SU-DHL-6 (cell line): ENCODE data around the gene SSRP1.

Source experiments
- H2AFZ ChIP-seq: fragments of 200-600 bp; sonication (generic); 2 replicates; pipeline ENCODE4 v1.6.1; 2014; ENCODE audit warnings: low read depth, mild to moderate bottlenecking, moderate library complexity, mixed read lengths, antibody characterized with exemption, low read length; ENCODE audit not compliant: severe bottlenecking
- H3F3A ChIP-seq: fragments of 200-600 bp; shearing (Covaris generic); 2 replicates; pipeline ENCODE4 v1.6.0; 2016; ENCODE audit warnings: antibody characterized with exemption, mild to moderate bottlenecking; ENCODE audit not compliant: insufficient read depth
- H3K27ac ChIP-seq: fragments of 200-600 bp; sonication (generic); 2 replicates; pipeline ENCODE4 v1.5.1; 2016; ENCODE audit warnings: low read depth, mild to moderate bottlenecking, low read length, moderate library complexity, mixed read lengths
- H3K27me3 ChIP-seq: fragments of 200-600 bp; sonication (generic), shearing (Covaris generic); 2 replicates; pipeline ENCODE4 v1.6.0; 2014; ENCODE audit warnings: mild to moderate bottlenecking, low read length
- H3K36me3 ChIP-seq: fragments of 200-600 bp; sonication (generic); 2 replicates; pipeline ENCODE4 v1.6.1; 2014; ENCODE audit warnings: mild to moderate bottlenecking, low read length, mixed read lengths
- H3K4me2 ChIP-seq: fragments of 300-600, 200-600 bp; shearing (Covaris generic), sonication (generic); 2 replicates; pipeline ENCODE4 v1.6.0; 2014; ENCODE audit warnings: low read length, low read depth, mild to moderate bottlenecking; ENCODE audit not compliant: poor library complexity, severe bottlenecking
- H3K4me3 ChIP-seq: fragments of 200-600 bp; sonication (generic); 2 replicates; pipeline ENCODE4 v1.5.1; 2014; ENCODE audit warnings: antibody characterized with exemption, low read length, mild to moderate bottlenecking, mixed read lengths; ENCODE audit not compliant: insufficient read depth, poor library complexity, severe bottlenecking
- H3K79me2 ChIP-seq: fragments of 200-600 bp; sonication (generic); 2 replicates; pipeline ENCODE4 v1.6.1; 2014; ENCODE audit warnings: mild to moderate bottlenecking, low read length, moderate library complexity; ENCODE audit not compliant: insufficient read depth
- H3K9ac ChIP-seq: fragments of 200-600 bp; sonication (generic); 2 replicates; pipeline ENCODE4 v1.7.0; 2014; ENCODE audit warnings: mild to moderate bottlenecking, low read length
- H3K9me2 ChIP-seq: fragments of 200-600 bp; sonication (generic); replicated peaks from 2 replicates; pipeline ENCODE4 v1.6.1; 2014; ENCODE audit warnings: low read length; ENCODE audit not compliant: insufficient read depth
- H3K9me3 ChIP-seq: fragments of 200-600 bp; sonication (generic); 2 replicates; pipeline ENCODE4 v1.6.1; 2014; ENCODE audit warnings: low read length, mixed read lengths; ENCODE audit not compliant: insufficient read depth
- H4K20me1 ChIP-seq: fragments of 200-600 bp; sonication (generic); 2 replicates; pipeline ENCODE4 v1.6.1; 2014; ENCODE audit warnings: low read depth, mild to moderate bottlenecking, antibody characterized with exemption, low read length, moderate library complexity, mixed read lengths
- EZH2phosphoT487 ChIP-seq: fragments of 200-600 bp; sonication (generic), shearing (Covaris generic); conservative IDR thresholded peaks from 2 replicates; pipeline ENCODE4 v1.6.1; 2018; ENCODE audit warnings: mild to moderate bottlenecking, antibody characterized with exemption, low read length, moderate library complexity, mixed read lengths
- TF ChIP-seq, protein P1 (sequence below): fragments of 200-600 bp; sonication (generic); IDR thresholded peaks from one replicate; pipeline ENCODE4 v1.5.1; 2017; ENCODE audit warnings: antibody characterized with exemption, mild to moderate bottlenecking, low read length, moderate library complexity; ENCODE audit not compliant: insufficient read depth, poor library complexity, severe bottlenecking

SSRP1 gene

DNA sequence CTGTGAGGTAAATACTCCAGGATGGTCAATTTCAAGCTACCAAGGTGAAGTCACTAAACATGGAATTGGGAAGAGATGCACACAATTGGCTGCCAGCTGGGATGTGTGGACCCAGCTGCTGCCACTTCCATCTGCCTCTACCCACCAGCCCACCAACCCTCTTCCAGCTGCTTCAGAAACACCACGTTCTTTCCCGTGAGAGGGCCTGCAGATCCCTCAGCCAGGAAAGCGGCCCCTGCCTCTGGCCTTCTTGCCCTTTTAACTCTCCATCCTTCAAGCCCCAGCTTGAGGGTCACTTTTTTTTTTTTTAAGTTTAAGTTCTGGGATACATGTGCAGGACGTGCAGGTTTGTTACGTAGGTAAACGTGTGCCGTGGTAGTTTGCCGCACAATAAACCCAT, 25.3 kb upstream of the SSRP1 start:
- H3K9me2 ChIP-seq: no peaks in the 10 kb centered on the region
- H3F3A ChIP-seq: no peaks in the 10 kb centered on the region
- H3K4me2 ChIP-seq: no peak overlapping the region
- no peak overlapping the region for H3K27ac ChIP-seq
- no peak overlapping the region for H3K9ac ChIP-seq
- H3K9me3 ChIP-seq: no peaks in the 10 kb centered on the region
- no peak for TF ChIP-seq EZH2phosphoT487
- TF ChIP-seq, protein P1, sequence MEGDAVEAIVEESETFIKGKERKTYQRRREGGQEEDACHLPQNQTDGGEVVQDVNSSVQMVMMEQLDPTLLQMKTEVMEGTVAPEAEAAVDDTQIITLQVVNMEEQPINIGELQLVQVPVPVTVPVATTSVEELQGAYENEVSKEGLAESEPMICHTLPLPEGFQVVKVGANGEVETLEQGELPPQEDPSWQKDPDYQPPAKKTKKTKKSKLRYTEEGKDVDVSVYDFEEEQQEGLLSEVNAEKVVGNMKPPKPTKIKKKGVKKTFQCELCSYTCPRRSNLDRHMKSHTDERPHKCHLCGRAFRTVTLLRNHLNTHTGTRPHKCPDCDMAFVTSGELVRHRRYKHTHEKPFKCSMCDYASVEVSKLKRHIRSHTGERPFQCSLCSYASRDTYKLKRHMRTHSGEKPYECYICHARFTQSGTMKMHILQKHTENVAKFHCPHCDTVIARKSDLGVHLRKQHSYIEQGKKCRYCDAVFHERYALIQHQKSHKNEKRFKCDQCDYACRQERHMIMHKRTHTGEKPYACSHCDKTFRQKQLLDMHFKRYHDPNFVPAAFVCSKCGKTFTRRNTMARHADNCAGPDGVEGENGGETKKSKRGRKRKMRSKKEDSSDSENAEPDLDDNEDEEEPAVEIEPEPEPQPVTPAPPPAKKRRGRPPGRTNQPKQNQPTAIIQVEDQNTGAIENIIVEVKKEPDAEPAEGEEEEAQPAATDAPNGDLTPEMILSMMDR: no peak
- H3K36me3 ChIP-seq: no peaks in the 10 kb centered on the region
- no peaks in the 10 kb centered on the region for H3K27me3 ChIP-seq
- no peak overlapping the region for H2AFZ ChIP-seq
- no peaks in the 10 kb centered on the region for H4K20me1 ChIP-seq
- no peak overlapping the region for H3K4me3 ChIP-seq
- H3K79me2 ChIP-seq: no peaks in the 10 kb centered on the region

DNA sequence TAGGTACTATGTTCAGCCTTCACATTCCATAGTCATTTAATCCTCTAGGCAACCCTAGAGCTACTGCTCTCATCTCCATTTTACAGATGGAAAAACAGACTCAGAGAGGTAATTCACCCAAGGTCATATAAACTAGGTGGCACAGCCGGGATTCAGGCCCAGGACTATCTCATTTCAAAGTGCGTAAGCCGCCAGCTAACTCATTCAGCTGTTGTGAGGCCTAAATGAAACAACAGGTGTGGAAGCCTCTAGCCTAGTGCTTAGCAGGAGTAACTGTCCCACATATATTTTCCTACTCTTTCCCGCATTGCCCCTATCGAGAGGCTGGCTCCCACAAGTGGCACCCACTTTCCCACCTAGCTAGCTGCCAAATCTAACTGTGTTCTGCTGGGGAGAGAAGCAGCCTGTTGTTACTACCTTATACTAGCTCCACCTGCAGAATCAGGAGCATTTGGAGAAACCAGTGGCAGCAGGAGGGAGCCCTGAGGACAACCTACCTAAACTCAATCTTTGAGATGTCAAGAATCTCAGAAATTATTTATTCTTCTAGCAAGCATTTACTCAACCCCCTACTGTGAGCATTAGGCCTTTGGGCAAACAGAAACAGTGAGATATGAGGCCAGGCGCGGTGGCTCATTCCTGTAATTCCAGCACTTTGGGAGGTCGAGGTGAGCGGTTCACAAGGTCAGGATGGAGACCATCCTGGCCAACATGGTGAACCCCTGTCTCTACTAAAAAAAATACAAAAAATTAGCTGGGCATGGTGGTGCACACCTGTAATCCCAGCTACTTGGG, 24.4 kb upstream of the SSRP1 start:
- no peaks in the 10 kb centered on the region for H3K79me2 ChIP-seq
- H3K4me2 ChIP-seq: no peak overlapping the region
- no peaks in the 10 kb centered on the region for H3K9me2 ChIP-seq
- no peaks in the 10 kb centered on the region for H3K27me3 ChIP-seq
- no peaks in the 10 kb centered on the region for H3F3A ChIP-seq
- no peak overlapping the region for H3K4me3 ChIP-seq
- no peak overlapping the region for H2AFZ ChIP-seq
- no peak overlapping the region for H3K9ac ChIP-seq
- H3K9me3 ChIP-seq: no peaks in the 10 kb centered on the region
- H3K36me3 ChIP-seq: no peaks in the 10 kb centered on the region
- H4K20me1 ChIP-seq: no peaks in the 10 kb centered on the region
- H3K27ac ChIP-seq: no peak overlapping the region
- TF ChIP-seq, protein P1: no peak
- no peak for TF ChIP-seq EZH2phosphoT487

DNA sequence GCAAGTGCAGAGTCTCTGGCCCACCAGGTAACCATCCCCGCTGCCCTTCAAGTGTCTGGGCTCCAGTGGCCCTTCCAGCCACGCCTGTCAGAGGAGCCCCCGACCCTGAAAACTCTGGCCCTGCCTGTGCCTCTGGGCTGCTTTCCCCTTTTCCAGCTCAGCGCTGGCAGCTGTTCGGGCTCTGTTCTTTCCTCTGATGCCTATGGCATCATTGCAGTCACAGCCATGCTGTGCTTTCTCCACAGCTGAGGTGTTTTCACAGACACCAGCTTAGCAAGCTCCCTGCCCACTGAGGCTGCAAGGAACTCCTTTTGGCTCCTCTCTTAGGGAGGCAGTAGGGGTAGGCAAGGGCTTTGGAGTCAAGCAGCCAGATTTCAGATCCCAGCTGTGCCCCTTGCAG, 23.7 kb upstream of the SSRP1 start:
- Histone ChIP-seq H3F3A (no peaks in the 10 kb centered on the region), H4K20me1 (no peaks in the 10 kb centered on the region), H3K9me3 (no peaks in the 10 kb centered on the region), H3K9me2 (no peaks in the 10 kb centered on the region), H3K79me2 (no peaks in the 10 kb centered on the region), H3K9ac (no peak overlapping the region), H3K36me3 (no peaks in the 10 kb centered on the region), H3K27ac (no peak overlapping the region), H3K27me3 (no peaks in the 10 kb centered on the region), H3K4me2 (no peak overlapping the region), H2AFZ (no peak overlapping the region), H3K4me3 (no peak overlapping the region)
- no peak for TF ChIP-seq EZH2phosphoT487
- TF ChIP-seq, protein P1: no peak
